ENCODE results near the gene ARL6. TPM values are rescaled to one million over a fixed set of nuclear protein-coding genes. Genes with fewer than 3 reads are reported as not detected.

Gene ARL6
- polyA plus RNA-seq, 3 donors from 2014 or later = 1.3 to 4.7 (median 1.6) TPM

DNA sequence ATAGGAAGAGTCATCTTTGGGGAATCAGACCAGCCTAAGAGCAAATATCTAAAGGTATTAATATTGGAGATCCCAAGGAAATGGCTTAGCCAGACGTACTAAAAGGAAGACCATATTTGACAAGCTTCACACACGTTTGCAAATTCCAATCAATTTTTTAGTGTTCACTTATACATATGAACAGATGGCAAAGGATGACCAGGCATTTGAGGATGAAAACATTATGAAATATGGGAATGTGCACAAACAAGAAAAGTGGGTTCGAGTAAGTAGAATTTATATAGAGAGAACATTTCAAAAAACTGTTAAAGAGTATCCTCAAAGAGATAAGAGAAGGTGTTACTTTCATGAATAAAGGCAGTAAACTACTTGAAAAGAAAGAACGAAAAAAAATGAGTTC, 31.4 kb downstream of the ARL6 start:
- Mint-ChIP-seq H3K36me3 (peaks cover 0 to 5% (median 3%) of the 10 kb centered on the region in 3 donors), H3K27me3 (ENCODE audit: low read depth in 3 of 3) (no peaks in the 10 kb centered on the region), H3K9me3 (no peaks in the 10 kb centered on the region), H3K4me1 (no peaks in the 10 kb centered on the region), H3K4me3 (no peak overlapping the region), H3K27ac (no peak overlapping the region)
- no peak for DNase-seq

DNA sequence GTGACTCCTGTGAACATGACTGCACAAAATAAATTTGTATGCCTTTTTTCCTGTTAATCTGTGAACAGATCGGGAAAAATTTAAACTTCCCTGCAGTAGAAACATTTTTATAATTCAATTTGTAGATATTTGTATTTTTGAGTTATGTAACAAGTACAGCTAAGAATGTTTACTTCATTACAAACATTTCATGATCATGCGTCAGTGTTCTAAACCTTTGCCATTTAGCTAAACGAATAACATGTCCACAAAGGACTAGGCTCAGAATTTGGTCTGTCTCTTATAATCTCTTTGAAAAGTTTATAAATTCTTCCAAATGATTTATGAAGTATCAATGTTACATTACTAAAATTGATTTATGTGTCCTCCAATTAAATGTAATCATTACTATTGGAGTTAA, 39.9 kb downstream of the ARL6 start:
- Mint-ChIP-seq H3K9me3 (no peaks in the 10 kb centered on the region), H3K4me3 (no peak overlapping the region), H3K27me3 (ENCODE audit: low read depth in 3 of 3) (no peaks in the 10 kb centered on the region), H3K36me3 (peaks cover 0 to 4% (median 0%) of the 10 kb centered on the region in 3 donors), H3K4me1 (no peaks in the 10 kb centered on the region), H3K27ac (no peak overlapping the region)
- DNase-seq = no peak

DNA sequence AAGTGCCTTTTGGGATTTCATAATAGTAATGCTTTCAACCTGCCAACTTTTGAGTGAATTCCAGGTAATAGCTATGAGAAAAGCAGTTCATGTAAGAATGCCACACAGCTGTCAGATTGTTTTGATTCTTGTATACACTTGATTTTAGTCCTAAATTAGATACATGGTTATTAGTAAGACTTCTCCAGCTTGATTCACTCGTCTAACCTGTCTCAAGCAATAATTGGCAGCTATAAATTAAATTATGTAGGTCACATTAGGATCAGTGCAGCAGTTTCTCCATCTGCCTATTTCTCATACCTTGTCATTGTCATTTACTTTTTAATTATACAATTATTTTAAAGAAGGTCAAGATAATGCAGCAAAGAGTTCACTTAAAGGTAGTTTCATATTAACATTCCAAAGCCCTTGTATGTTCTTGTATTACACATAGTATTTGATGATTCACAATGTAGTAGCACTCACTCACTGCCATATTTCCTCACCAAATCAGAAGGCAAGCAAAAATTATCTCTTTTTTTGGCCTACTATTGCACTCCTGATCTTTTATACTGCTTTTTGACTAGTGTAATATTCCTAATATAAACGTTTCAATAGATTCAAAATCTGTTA, 46.3 kb downstream of the ARL6 start:
- Mint-ChIP-seq H3K27ac (no peak overlapping the region), H3K9me3 (no peaks in the 10 kb centered on the region), H3K27me3 (ENCODE audit: low read depth in 3 of 3) (peaks cover 0 to 2% (median 1%) of the 10 kb centered on the region in 3 donors), H3K4me3 (no peak overlapping the region), H3K36me3 (no peaks in the 10 kb centered on the region), H3K4me1 (no peaks in the 10 kb centered on the region)
- DNase-seq = no peak

DNA sequence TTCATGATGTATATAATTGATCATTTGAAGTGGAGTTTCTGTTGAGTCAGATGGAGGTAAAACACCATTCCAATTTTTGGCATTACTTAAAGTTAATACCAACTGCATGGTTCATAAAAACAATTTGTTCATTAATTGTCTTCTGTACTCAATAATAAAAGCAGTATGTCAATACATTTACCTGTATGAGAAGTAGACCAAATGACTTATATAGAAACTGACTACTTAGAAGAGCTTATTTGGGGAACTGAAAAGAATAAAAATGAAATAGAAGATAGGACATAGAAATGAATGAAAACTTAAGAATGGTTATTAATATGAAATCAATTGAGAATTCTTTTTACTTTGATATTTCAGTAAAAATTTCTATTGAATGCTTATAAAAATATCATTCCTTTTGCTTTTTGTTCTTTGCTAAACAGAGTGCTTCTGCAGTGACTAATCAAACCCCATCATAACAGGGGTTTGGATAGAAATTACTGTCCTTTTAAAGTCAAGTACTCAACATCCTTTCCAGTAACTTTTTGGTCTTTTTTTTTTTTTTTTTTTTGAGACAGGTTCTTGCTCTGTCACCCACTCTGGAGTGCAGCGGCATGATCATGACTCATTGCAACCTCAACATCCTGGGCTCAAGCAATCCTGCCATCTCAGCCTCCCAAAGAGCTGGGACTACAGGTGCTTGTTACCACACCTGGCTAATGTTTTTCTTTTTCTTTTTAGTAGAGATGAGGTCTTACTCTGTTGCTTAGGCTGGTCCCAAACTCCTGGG, 50.8 kb downstream of the ARL6 start:
- Mint-ChIP-seq H3K9me3 (no peaks in the 10 kb centered on the region), H3K4me1 (peaks cover 0 to 5% of the 10 kb centered on the region in 2 donors), H3K4me3 (no peak overlapping the region), H3K27me3 (ENCODE audit: low read depth in 3 of 3) (peaks cover 0 to 11% (median 7%) of the 10 kb centered on the region in 3 donors), H3K36me3 (no peaks in the 10 kb centered on the region), H3K27ac (no peak overlapping the region)
- no peak for DNase-seq

DNA sequence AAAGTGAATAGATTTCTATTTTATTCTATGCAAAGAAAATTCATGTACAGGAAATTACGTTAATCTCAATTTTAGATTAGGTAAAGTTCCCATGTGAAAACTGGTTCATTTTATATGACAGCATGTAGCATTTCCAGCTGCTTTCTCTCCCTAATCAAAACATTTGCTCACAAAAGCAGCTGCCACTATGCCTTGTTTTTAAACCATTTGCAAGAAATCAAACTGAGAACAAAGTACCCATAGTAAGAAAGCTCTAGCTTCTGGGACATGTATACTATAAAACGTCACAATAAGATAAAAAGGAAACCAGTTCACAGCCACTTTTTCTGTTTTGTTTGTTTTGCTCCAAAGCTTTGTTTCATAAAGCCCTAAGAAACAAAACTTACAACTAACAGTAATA, 52.3 kb downstream of the ARL6 start:
- Mint-ChIP-seq H3K4me3 (no peak overlapping the region), H3K36me3 (no peaks in the 10 kb centered on the region), H3K9me3 (no peaks in the 10 kb centered on the region), H3K4me1 (peaks cover 9 to 17% of the 10 kb centered on the region in 2 donors), H3K27me3 (ENCODE audit: low read depth in 3 of 3) (peaks cover 0 to 12% (median 11%) of the 10 kb centered on the region in 3 donors), H3K27ac (no peak overlapping the region)
- no peak for DNase-seq

DNA sequence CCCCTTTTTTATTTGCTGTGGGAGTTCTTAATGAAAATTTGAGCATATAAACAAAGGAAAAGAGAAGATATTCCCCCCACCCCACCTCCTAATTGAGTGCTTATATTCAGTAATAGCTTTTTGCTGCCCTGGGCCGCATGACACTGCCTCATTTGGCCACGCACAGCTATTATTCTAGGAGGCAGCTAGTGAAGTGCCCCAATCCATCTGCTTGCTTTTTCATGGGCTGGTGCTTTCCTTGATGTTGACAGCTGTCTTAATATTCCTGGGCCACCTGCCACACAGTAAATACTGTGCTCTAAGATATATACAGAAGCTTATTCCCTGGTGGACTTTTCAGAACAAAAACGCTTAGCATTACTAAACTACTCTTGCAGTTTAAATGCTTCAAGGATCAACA, 53.4 kb downstream of the ARL6 start:
- H3K27ac Mint-ChIP-seq = no peak overlapping the region
- no peak overlapping the region for H3K4me3 Mint-ChIP-seq
- H3K4me1 Mint-ChIP-seq = peaks cover 16 to 26% of the 10 kb centered on the region in 2 donors
- H3K36me3 Mint-ChIP-seq = no peaks in the 10 kb centered on the region
- no peaks in the 10 kb centered on the region for H3K9me3 Mint-ChIP-seq
- no peak for DNase-seq
- H3K27me3 Mint-ChIP-seq (ENCODE audit: low read depth in 3 of 3) = peaks cover 0 to 16% (median 13%) of the 10 kb centered on the region in 3 donors

DNA sequence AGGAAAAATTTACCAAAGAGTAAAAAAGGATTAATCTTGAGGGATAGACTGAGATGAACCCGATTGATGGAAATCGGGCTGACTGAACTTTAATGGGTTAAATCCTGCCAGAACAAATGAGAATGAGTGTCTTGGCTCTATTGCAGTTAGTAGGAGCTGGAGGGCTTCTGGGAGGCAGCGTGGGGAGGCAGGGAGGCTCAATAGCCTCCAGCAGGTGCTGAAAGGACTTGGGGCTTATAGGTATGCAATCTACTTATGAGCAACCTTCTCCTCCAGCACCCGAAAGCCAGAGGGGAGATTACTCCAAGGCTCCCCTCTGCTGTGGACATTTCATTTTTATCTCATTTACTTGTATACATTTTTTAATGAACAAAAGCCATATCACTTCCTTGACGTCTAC, 56.2 kb downstream of the ARL6 start:
- peak overlapping the region; percentile 89 to 94 (median 92) for H3K4me3 Mint-ChIP-seq
- H3K27me3 Mint-ChIP-seq (ENCODE audit: low read depth in 3 of 3) = peaks cover 2 to 19% (median 18%) of the 10 kb centered on the region in 3 donors
- no peaks in the 10 kb centered on the region for H3K9me3 Mint-ChIP-seq
- H3K36me3 Mint-ChIP-seq = no peaks in the 10 kb centered on the region
- DNase-seq = no peak
- peak overlapping the region in 5 of 6 donors; percentile 58 to 84 (median 72) for H3K27ac Mint-ChIP-seq
- H3K4me1 Mint-ChIP-seq = peaks cover 22 to 33% of the 10 kb centered on the region in 2 donors

DNA sequence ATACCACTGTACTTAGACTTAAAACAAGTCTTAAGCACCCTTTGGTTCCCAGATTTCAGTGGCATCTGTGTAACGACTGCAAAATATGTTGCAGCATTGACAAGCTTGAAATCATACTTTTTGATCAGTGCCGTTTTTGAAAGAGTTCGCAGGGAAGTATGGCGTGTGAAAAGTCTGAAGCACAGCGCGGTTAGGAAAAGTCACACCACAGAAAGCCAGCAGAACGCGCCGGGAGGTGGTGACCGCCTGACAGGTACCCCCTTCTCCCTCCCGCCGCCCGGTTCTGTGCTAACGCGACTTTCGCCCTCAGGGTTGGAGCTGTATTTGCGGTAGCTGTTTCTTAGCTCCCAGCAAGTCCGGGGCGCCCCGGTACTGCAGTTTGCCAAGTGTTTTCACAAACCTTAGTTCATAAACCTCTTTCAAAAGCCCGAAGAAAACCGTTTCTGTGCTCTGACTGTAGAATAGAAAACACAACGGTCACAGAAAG, 56.8 kb downstream of the ARL6 start:
- no peak for DNase-seq
- Mint-ChIP-seq H3K4me1 (peaks cover 22 to 33% of the 10 kb centered on the region in 2 donors), H3K9me3 (no peaks in the 10 kb centered on the region), H3K27ac (peak overlapping the region; percentile 51 to 84 (median 68)), H3K4me3 (peak overlapping the region; percentile 89 to 94 (median 92)), H3K36me3 (no peaks in the 10 kb centered on the region), H3K27me3 (ENCODE audit: low read depth in 3 of 3) (peaks cover 2 to 17% (median 14%) of the 10 kb centered on the region in 3 donors)

DNA sequence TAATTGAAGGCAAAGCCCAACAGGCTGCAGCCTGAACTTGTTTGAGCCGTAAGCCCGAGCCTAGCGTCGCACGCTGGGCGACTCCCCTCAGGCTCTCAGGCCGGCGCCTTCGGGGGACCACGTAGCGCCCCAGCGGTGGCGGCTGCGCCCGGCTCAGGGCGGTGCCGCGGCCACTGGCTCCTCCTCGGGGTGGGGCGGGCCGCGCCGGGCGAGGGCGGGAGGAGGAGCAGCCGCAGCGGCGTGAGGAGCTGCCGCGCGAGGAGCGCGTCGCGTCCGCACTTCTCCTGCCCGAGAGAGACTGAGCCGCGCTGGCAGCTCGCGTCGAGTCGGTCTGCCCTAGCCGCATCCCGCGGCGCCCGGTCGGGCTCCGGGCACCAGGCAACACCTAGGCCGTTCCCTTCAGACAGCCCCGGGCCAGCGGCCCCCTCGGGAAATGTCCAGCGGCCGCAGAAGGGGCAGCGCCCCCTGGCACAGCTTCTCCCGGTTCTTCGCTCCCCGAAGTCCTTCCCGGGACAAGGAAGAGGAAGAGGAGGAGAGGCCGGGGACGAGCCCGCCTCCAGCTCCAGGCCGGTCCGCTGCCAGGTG, 57.3 kb downstream of the ARL6 start, which contains the start of gene CRYBG3:
CRYBG3 (plus strand) TSS at position 238 of the 585 bp plus-strand sequence; CDS start at position 434, 196 bp downstream.
- peak; percentile 79 to 85 (median 82) for DNase-seq
- Mint-ChIP-seq H3K27ac (peak within 1 kb of the TSS; percentile 63 to 84 (median 74)), H3K4me3 (peak within 1 kb of the TSS; percentile 89 to 97 (median 92)), H3K27me3 (ENCODE audit: low read depth in 3 of 3) (peaks cover 2 to 17% (median 14%) of the 10 kb centered on the region in 3 donors), H3K9me3 (no peaks in the 10 kb centered on the region), H3K36me3 (no peaks in the 10 kb centered on the region), H3K4me1 (peaks cover 22 to 33% of the 10 kb centered on the region in 2 donors)

DNA sequence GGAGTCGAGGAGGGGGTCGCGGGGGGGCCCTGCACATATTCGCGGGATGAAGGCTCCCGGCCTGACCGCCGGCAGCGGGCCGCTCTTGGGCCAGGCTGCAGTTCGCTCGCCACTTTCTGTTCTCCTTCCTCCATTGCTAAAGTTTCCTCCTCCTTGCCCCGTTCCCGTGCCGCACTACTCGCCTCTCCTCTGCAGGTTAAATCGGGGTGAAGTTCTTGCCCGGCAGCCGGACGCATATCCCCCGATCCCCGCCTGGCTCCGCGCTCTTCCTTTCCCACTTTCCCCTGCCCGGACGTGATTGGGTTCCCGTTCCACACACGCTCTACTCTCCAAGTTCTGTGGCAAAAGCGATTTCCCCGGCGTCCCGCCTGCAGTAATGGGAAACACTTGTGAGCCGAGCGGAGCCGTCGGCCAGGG, 57.8 kb downstream of the ARL6 start:
- Mint-ChIP-seq H3K27ac (peak overlapping the region in 5 of 6 donors; percentile 62 to 81 (median 72)), H3K4me3 (peak overlapping the region; percentile 89 to 97 (median 92)), H3K36me3 (no peaks in the 10 kb centered on the region), H3K4me1 (peaks cover 22 to 33% of the 10 kb centered on the region in 2 donors), H3K27me3 (ENCODE audit: low read depth in 3 of 3) (peaks cover 2 to 17% (median 14%) of the 10 kb centered on the region in 3 donors), H3K9me3 (no peaks in the 10 kb centered on the region)
- DNase-seq = peak in 1 of 3 donors; percentile 19

DNA sequence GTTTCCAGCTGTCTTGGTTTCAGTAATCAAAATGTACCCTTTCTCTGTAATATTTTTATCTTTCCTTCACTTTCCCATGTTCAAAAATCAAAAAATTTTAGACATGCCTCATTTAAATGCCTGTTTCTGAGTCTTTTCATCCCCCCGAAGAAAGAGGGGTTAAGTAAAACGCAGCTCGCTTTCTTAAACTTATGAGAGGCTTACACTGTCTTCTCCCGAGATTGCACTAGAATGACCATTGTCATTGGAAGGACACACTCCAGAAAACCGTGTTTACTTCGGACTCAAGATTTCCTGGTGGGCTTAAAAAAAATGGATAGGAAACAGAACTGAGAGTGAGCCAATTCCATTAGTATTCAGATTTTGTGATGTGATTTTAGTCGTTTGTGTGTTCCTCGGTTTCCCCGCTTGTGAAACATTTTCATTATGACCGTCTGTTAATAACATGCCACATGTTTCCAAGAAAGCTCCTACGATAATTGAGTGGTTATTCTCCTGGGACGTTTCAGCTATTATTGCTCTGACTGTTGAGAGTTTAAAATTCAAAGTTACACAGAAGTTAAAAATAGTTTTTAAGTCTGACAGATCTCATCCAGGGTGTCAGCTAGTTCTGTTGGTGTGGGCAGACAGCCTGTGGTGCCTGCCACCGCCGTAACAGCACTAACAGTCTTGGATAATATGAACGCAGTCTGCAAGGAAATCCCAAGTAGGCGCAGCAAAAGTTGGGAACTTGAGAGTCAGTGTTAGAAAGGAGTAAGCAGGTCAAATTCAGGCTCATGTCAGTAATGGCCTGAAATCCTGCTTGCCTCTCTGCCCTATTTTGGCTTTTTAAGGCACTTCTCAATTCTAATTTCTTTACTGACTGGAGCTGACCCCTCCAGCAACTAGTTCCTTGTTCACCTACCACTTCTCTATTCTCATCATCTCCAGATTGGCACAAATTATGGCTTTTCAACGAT, 58.8 kb downstream of the ARL6 start:
- Mint-ChIP-seq H3K4me1 (peaks cover 22 to 33% of the 10 kb centered on the region in 2 donors), H3K27ac (peak overlapping the region in 3 of 6 donors; percentile 54 to 81 (median 62)), H3K27me3 (ENCODE audit: low read depth in 3 of 3) (peaks cover 4 to 17% (median 13%) of the 10 kb centered on the region in 3 donors), H3K36me3 (no peaks in the 10 kb centered on the region), H3K9me3 (no peaks in the 10 kb centered on the region), H3K4me3 (peak overlapping the region; percentile 89 to 97 (median 92))
- no peak for DNase-seq

DNA sequence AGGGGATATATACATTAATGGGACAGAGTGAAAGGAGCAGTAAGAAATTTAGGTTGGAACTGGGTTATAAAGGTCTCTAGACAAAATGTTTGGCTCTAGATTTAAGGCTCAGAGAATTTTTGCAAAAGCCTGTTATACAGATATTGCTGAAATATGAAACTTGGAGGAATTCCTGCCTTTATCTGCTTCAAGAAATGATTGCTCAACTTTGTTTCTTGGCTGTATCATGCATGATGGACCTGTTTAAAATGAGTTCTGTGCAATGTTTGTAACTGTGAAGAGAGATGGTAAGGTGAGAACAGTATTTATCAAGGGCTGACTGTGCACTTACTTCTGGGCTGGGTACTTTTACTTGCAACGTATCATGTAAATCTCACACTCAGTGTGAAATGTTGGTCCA, 60.5 kb downstream of the ARL6 start:
- Mint-ChIP-seq H3K27ac (no peak overlapping the region), H3K27me3 (ENCODE audit: low read depth in 3 of 3) (peaks cover 4 to 15% (median 11%) of the 10 kb centered on the region in 3 donors), H3K36me3 (no peaks in the 10 kb centered on the region), H3K4me1 (peaks cover 22 to 31% of the 10 kb centered on the region in 2 donors), H3K9me3 (no peaks in the 10 kb centered on the region), H3K4me3 (no peak overlapping the region)
- DNase-seq = no peak

Data from immature natural killer cell (primary cell).